Medulla oblongata (tissue), 1 donor: Measurements from ENCODE around the gene ARHGEF4.
"Not testable (repeated sequence)": the region's sequence is repeated elsewhere in the genome, so short reads cannot be mapped to it uniquely, and the experiment has no call there.

Source experiments
- DNase-seq: peaks from one replicate; pipeline ENCODE4 v3.0.0-alpha.2; 2015; ENCODE audit errors: extremely low spot score

ARHGEF4 gene

GRCh38 chr2:131049150-131049718 lies 212.5 kb downstream of the ARHGEF4 start:
- no peak for DNase-seq

- DNase-seq, result peak; percentile 60
Observed at GRCh38 chr2:131050896-131051295, 214.2 kb downstream of the ARHGEF4 start.

GRCh38 chr2:131052741-131053263 lies 216.1 kb downstream of the ARHGEF4 start:
- DNase-seq, result no peak

- DNase-seq, result no peak
Observed at GRCh38 chr2:131054488-131054887, 217.8 kb downstream of the ARHGEF4 start.

GRCh38 chr2:131055169-131056065 lies 218.7 kb downstream of the ARHGEF4 start:
- DNase-seq, result no peak

GRCh38 chr2:131056204-131056931 lies 219.7 kb downstream of the ARHGEF4 start:
- DNase-seq, result peak; percentile 66

GRCh38 chr2:131056932-131057287 lies 220.2 kb downstream of the ARHGEF4 start:
- DNase-seq, result no peak

GRCh38 chr2:131058214-131058843 lies 221.6 kb downstream of the ARHGEF4 start:
- no peak for DNase-seq

GRCh38 chr2:131058920-131059319 lies 222.2 kb downstream of the ARHGEF4 start:
- DNase-seq, result peak; percentile 91

- no peak for DNase-seq
Observed at GRCh38 chr2:131063501-131064283, 227.0 kb downstream of the ARHGEF4 start.

GRCh38 chr2:131064589-131065512 lies 228.1 kb downstream of the ARHGEF4 start:
- no peak for DNase-seq

GRCh38 chr2:131067465-131068125 lies 230.9 kb downstream of the ARHGEF4 start:
- DNase-seq, result no peak

GRCh38 chr2:131068172-131068571 lies 231.5 kb downstream of the ARHGEF4 start:
- DNase-seq, result not testable (repeated sequence)

- not testable (repeated sequence) for DNase-seq
Observed at GRCh38 chr2:131075578-131075977, 238.9 kb downstream of the ARHGEF4 start.

GRCh38 chr2:131076707-131077106 lies 240.0 kb downstream of the ARHGEF4 start:
- DNase-seq, result no peak

- DNase-seq, result no peak
Observed at GRCh38 chr2:131077182-131077846, 240.6 kb downstream of the ARHGEF4 start.

GRCh38 chr2:131077966-131078365 lies 241.3 kb downstream of the ARHGEF4 start:
- no peak for DNase-seq

- not testable (repeated sequence) for DNase-seq
Observed at GRCh38 chr2:131079931-131080330, 243.2 kb downstream of the ARHGEF4 start.

- no peak for DNase-seq
Observed at GRCh38 chr2:131081190-131081589, 244.5 kb downstream of the ARHGEF4 start.
